Prostate gland (tissue), 2 donors: ENCODE data around the gene GEMIN7. TPM values are rescaled to one million over a fixed set of nuclear protein-coding genes. Genes with fewer than 3 reads are reported as not detected.
A peak's percentile ranks its signal among the peaks of the same experiment; 100 is the strongest.

Experiments
- DNase-seq: peaks from one replicate; pipeline ENCODE4 v3.0.0-alpha.2; 2019; ENCODE audit warnings: low spot score
- H3K27ac ChIP-seq, 2 donors: fragments of 200-600 bp; sonication (generic); 2 replicates each; pipeline ENCODE4 v1.5.1; 2017 to 2019
- H3K27me3 ChIP-seq: fragments of 200-600 bp; sonication (generic); replicated peaks from 2 replicates; pipeline ENCODE4 v1.5.1; 2019; ENCODE audit not compliant: insufficient read depth
- H3K36me3 ChIP-seq, 2 donors: fragments of 200-600 bp; sonication (generic); 1 replicate in 1 of 2; 2 replicates in 1 of 2; pipeline versions ENCODE4 v1.5.1 to v1.8.1; 2017 to 2019
- H3K4me1 ChIP-seq: fragments of 200-600 bp; sonication (generic); replicated peaks from 2 replicates; pipeline ENCODE4 v1.5.1; 2019
- H3K4me3 ChIP-seq, 2 donors: fragments of 200-600 bp; sonication (generic); 2 replicates each; pipeline ENCODE4 v1.5.1; 2017 to 2019
- H3K9me3 ChIP-seq: fragments of 200-600 bp; sonication (generic); 2 replicates; pipeline ENCODE4 v1.5.1; 2017
- CTCF ChIP-seq, 4 experiments: fragments of 200-600 bp in 2 of 4; fragments of 450-650 bp in 2 of 4; sonication (generic) in 2 of 4; IDR thresholded peaks; 1 replicate in 3 of 4; 2 replicates in 1 of 4; pipeline ENCODE4 v1.5.1; 2016 to 2019; ENCODE audit warnings: antibody characterized with exemption in 4 of 4, mild to moderate bottlenecking in 2 of 4, moderate library complexity in 2 of 4
- POLR2A ChIP-seq: fragments of 450-650 bp; IDR thresholded peaks from one replicate; pipeline ENCODE4 v1.6.1; 2016; ENCODE audit warnings: antibody characterized with exemption, mild to moderate bottlenecking
- POLR2AphosphoS5 ChIP-seq: sonication (generic); formaldehyde crosslinking; IDR thresholded peaks from one replicate; pipeline ENCODE4 v1.6.1; 2017; ENCODE audit warnings: antibody characterized with exemption
- WGBS: methylation state at CpG from one replicate; pipeline ENCODE4 v1.1.5; 2018; 5-methylcytosine and 5-hydroxymethylcytosine counted together
- intact Hi-C: fragments of 100-400 bp; cut with DNase I; formaldehyde crosslinking; loops from one replicate; pipeline ENCODE4 v1.14.2; 2022
- total RNA-seq, 2 donors: library from RNA; depleted of rRNA; stranded (reverse); fragments of >200 nt; gene quantifications; one replicate each; pipeline ENCODE4 v1.1.0, GENCODE V29; 2016

GEMIN7 gene
- total RNA-seq, 2 donors from 2014 or later: 13.9 to 41.0 TPM

- Histone ChIP-seq H3K4me1 (peaks cover 37% of the 10 kb centered on the region), H3K4me3 (no peak overlapping the region), H3K27me3 (no peaks in the 10 kb centered on the region), H3K36me3 (no peaks in the 10 kb centered on the region), H3K9me3 (no peaks in the 10 kb centered on the region), H3K27ac (peak overlapping the region in 1 of 2 donors; percentile 43)
- 55% methylated on average over 16 of the region's 16 CpGs for WGBS
- intact Hi-C loops: no loop called here
- no peak for TF ChIP-seq POLR2A
- TF ChIP-seq POLR2AphosphoS5: no peak
- no peak for TF ChIP-seq CTCF (IDR thresholded peaks at IDR 0.05)
- DNase-seq: peak; percentile 46
Measured at GRCh38 chr19:45097776-45098520, 18.9 kb downstream of the GEMIN7 start.

GRCh38 chr19:45098521-45099466, 19.7 kb downstream of the GEMIN7 start:
- no peak overlapping the region for H3K4me3 ChIP-seq

GRCh38 chr19:45099467-45100191, 20.6 kb downstream of the GEMIN7 start:
- DNase-seq: no peak
- Histone ChIP-seq H3K4me3 (no peak overlapping the region), H3K27ac (peak overlapping the region in 1 of 2 donors; percentile 43), H3K27me3 (no peaks in the 10 kb centered on the region), H3K9me3 (no peaks in the 10 kb centered on the region), H3K36me3 (no peaks in the 10 kb centered on the region), H3K4me1 (peaks cover 27% of the 10 kb centered on the region)
- WGBS: 34% methylated on average over 25 of the region's 25 CpGs
- intact Hi-C loops: no loop called here
- TF ChIP-seq POLR2AphosphoS5 (peak; percentile 26), CTCF (IDR thresholded peaks at IDR 0.05) (no peak), POLR2A (peak; percentile 22)

More at GRCh38 chr19:45098521-45099466, 19.7 kb downstream of the GEMIN7 start:
- Histone ChIP-seq H3K4me1 (peaks cover 35% of the 10 kb centered on the region), H3K36me3 (no peaks in the 10 kb centered on the region), H3K27ac (peak overlapping the region; percentile 43), H3K27me3 (no peaks in the 10 kb centered on the region), H3K9me3 (no peaks in the 10 kb centered on the region)
- peak; percentile 24 for DNase-seq
- 26% methylated on average over 15 of the region's 15 CpGs for WGBS
- intact Hi-C loops: no loop called here
- peak in 1 of 4 experiments; percentile 14 for TF ChIP-seq CTCF (IDR thresholded peaks at IDR 0.05)
- TF ChIP-seq POLR2A: no peak

- no peak for DNase-seq
- H3K27ac ChIP-seq: peak overlapping the region in 1 of 2 donors; percentile 43
- H3K27me3 ChIP-seq: no peaks in the 10 kb centered on the region
- 65% methylated on average over 3 of the region's 3 CpGs for WGBS
- TF ChIP-seq POLR2AphosphoS5: no peak
- TF ChIP-seq CTCF (IDR thresholded peaks at IDR 0.05): no peak
- TF ChIP-seq POLR2A: no peak
- no peaks in the 10 kb centered on the region for H3K9me3 ChIP-seq
- no peaks in the 10 kb centered on the region for H3K36me3 ChIP-seq
- H3K4me3 ChIP-seq: no peak overlapping the region
- intact Hi-C loops: no loop called here
- H3K4me1 ChIP-seq: peaks cover 23% of the 10 kb centered on the region
Measured at GRCh38 chr19:45100201-45100600, 21.1 kb downstream of the GEMIN7 start.
